OCI-LY3 (cell line): ENCODE data around the gene SERPINE1.

Experiments
- CTCF ChIP-seq: fragments of 200-600, 300-600 bp; sonication (generic); IDR thresholded peaks from 2 replicates; pipeline ENCODE4 v1.5.1; 2014; ENCODE audit warnings: antibody characterized with exemption, low read length, low read depth
- EZH2phosphoT487 ChIP-seq: fragments of 200-600 bp; shearing (Covaris generic); IDR thresholded peaks from 2 replicates; pipeline ENCODE4 v1.6.1; 2018; ENCODE audit warnings: antibody characterized with exemption, mixed run types, low read depth

- TF ChIP-seq CTCF (no peak), EZH2phosphoT487 (no peak)
Measured at GRCh38 chr7:101085162-101085964, 41.5 kb upstream of the SERPINE1 start, which contains the start of gene TRIM56.
